Glutamatergic neuron (in vitro differentiated cells): ENCODE data around the gene CERS6. TPM values are rescaled to one million over a fixed set of nuclear protein-coding genes. Genes with fewer than 3 reads are reported as not detected.

Experiments
- DNase-seq: peaks from one replicate; pipeline ENCODE4 v3.0.0; 2022
- H3K27ac Mint-ChIP-seq: one replicate; pipeline ENCODE4 v1.8.0; 2020; ENCODE audit warnings: mild to moderate bottlenecking, mixed read lengths, inconsistent platforms; ENCODE audit not compliant: unreplicated experiment
- H3K27me3 Mint-ChIP-seq: one replicate; pipeline ENCODE4 v1.8.0; 2020; ENCODE audit warnings: mild to moderate bottlenecking, moderate library complexity, mixed read lengths, inconsistent platforms; ENCODE audit not compliant: unreplicated experiment
- H3K36me3 Mint-ChIP-seq: one replicate; pipeline ENCODE4 v1.8.0; 2020; ENCODE audit warnings: mild to moderate bottlenecking, mixed read lengths, inconsistent platforms; ENCODE audit not compliant: unreplicated experiment
- H3K4me1 Mint-ChIP-seq: one replicate; pipeline ENCODE4 v1.8.0; 2020; ENCODE audit warnings: mild to moderate bottlenecking, low read depth, mixed read lengths, inconsistent platforms; ENCODE audit not compliant: unreplicated experiment
- H3K4me3 Mint-ChIP-seq: one replicate; pipeline ENCODE4 v1.8.0; 2020; ENCODE audit warnings: mild to moderate bottlenecking, mixed read lengths, inconsistent platforms; ENCODE audit not compliant: unreplicated experiment
- H3K9me3 Mint-ChIP-seq: one replicate; pipeline ENCODE4 v1.8.0; 2020; ENCODE audit warnings: mild to moderate bottlenecking, moderate library complexity, mixed read lengths, inconsistent platforms; ENCODE audit not compliant: unreplicated experiment
- CTCF ChIP-seq: fragments of 200-600 bp; sonication (generic); IDR thresholded peaks from one replicate; pipeline ENCODE4 v1.5.0; 2021; ENCODE audit not compliant: partially characterized antibody, unreplicated experiment
- total RNA-seq: library from RNA; stranded (reverse); fragmentation: NEBNext Ultra II Directional; extraction: Animal tissue kit (Norgen Biotek cat#: 25700); gene quantifications from one replicate; pipeline ENCODE4 v1.2.1, GENCODE V29; 2021; ENCODE audit not compliant: unreplicated experiment

CERS6 gene
- total RNA-seq, 1 donor from 2014 or later, result 143 TPM

GRCh38 chr2:168666339-168666738 is 210.3 kb downstream of the CERS6 start:
- Mint-ChIP-seq H3K36me3 (no peaks in the 10 kb centered on the region), H3K9me3 (no peaks in the 10 kb centered on the region), H3K27me3 (peaks cover 11% of the 10 kb centered on the region), H3K4me1 (peaks cover 43% of the 10 kb centered on the region), H3K27ac (no peak overlapping the region), H3K4me3 (no peak overlapping the region)
- TF ChIP-seq CTCF, result no peak
- DNase-seq, result no peak

- H3K27me3 Mint-ChIP-seq, result peaks cover 7% of the 10 kb centered on the region
- no peak for DNase-seq
- no peak overlapping the region for H3K4me3 Mint-ChIP-seq
- no peaks in the 10 kb centered on the region for H3K9me3 Mint-ChIP-seq
- TF ChIP-seq CTCF, result no peak
- H3K4me1 Mint-ChIP-seq, result peaks cover 35% of the 10 kb centered on the region
- H3K27ac Mint-ChIP-seq, result no peak overlapping the region
- no peaks in the 10 kb centered on the region for H3K36me3 Mint-ChIP-seq
Measured at GRCh38 chr2:168667156-168667555, 211.1 kb downstream of the CERS6 start.

GRCh38 chr2:168669151-168669550 is 213.1 kb downstream of the CERS6 start:
- Mint-ChIP-seq H3K4me1 (peaks cover 36% of the 10 kb centered on the region), H3K36me3 (no peaks in the 10 kb centered on the region), H3K9me3 (peaks cover 1% of the 10 kb centered on the region), H3K4me3 (no peak overlapping the region), H3K27ac (no peak overlapping the region), H3K27me3 (peaks cover 4% of the 10 kb centered on the region)
- TF ChIP-seq CTCF, result no peak
- no peak for DNase-seq

- DNase-seq, result no peak
- peaks cover 2% of the 10 kb centered on the region for H3K27me3 Mint-ChIP-seq
Measured at GRCh38 chr2:168670478-168670877, 214.4 kb downstream of the CERS6 start.

GRCh38 chr2:168671932-168672331 is 215.9 kb downstream of the CERS6 start:
- Mint-ChIP-seq H3K4me3 (no peak overlapping the region), H3K27ac (no peak overlapping the region), H3K9me3 (peaks cover 3% of the 10 kb centered on the region)

More at GRCh38 chr2:168670478-168670877, 214.4 kb downstream of the CERS6 start:
- Mint-ChIP-seq H3K9me3 (peaks cover 3% of the 10 kb centered on the region), H3K4me3 (no peak overlapping the region), H3K27ac (no peak overlapping the region), H3K36me3 (no peaks in the 10 kb centered on the region), H3K4me1 (peaks cover 34% of the 10 kb centered on the region)
- TF ChIP-seq CTCF, result no peak

More at GRCh38 chr2:168671932-168672331, 215.9 kb downstream of the CERS6 start:
- peaks cover 31% of the 10 kb centered on the region for H3K4me1 Mint-ChIP-seq
- no peaks in the 10 kb centered on the region for H3K36me3 Mint-ChIP-seq
- no peak for TF ChIP-seq CTCF
- no peaks in the 10 kb centered on the region for H3K27me3 Mint-ChIP-seq
- no peak for DNase-seq
